ENCODE measurements around the gene RPL19.
A peak's percentile ranks its signal among the peaks of the same experiment; 100 is the strongest.
"Not testable (repeated sequence)": the region's sequence is repeated elsewhere in the genome, so short reads cannot be mapped to it uniquely, and the experiment has no call there.

RPL19 gene

GRCh38 chr17:39225959-39226683 lies 26.0 kb downstream of the RPL19 start:
- peak; percentile 97 for DNase-seq

- no peak for DNase-seq
Observed at GRCh38 chr17:39227364-39227919, 27.4 kb downstream of the RPL19 start.

GRCh38 chr17:39229274-39229913 lies 29.3 kb downstream of the RPL19 start:
- DNase-seq: no peak

- DNase-seq: no peak
Observed at GRCh38 chr17:39230361-39230760, 30.3 kb downstream of the RPL19 start.

GRCh38 chr17:39231091-39231561 lies 31.0 kb downstream of the RPL19 start:
- DNase-seq: peak; percentile 32

GRCh38 chr17:39231591-39232551 lies 31.8 kb downstream of the RPL19 start:
- DNase-seq: peak; percentile 66

GRCh38 chr17:39235555-39236449 lies 35.7 kb downstream of the RPL19 start:
- peak; percentile 91 for DNase-seq

GRCh38 chr17:39236450-39236927 lies 36.4 kb downstream of the RPL19 start:
- peak; percentile 63 for DNase-seq

- DNase-seq: no peak
Observed at GRCh38 chr17:39236981-39237441, 36.9 kb downstream of the RPL19 start.

- no peak for DNase-seq
Observed at GRCh38 chr17:39237586-39237985, 37.5 kb downstream of the RPL19 start.

GRCh38 chr17:39238311-39238972 lies 38.4 kb downstream of the RPL19 start:
- DNase-seq: no peak

- DNase-seq: no peak
Observed at GRCh38 chr17:39239640-39240314, 39.7 kb downstream of the RPL19 start.

- no peak for DNase-seq
Observed at GRCh38 chr17:39240631-39241030, 40.5 kb downstream of the RPL19 start.

GRCh38 chr17:39243155-39243554 lies 43.1 kb downstream of the RPL19 start:
- DNase-seq: no peak

- DNase-seq: no peak
Observed at GRCh38 chr17:39244016-39244599, 44.0 kb downstream of the RPL19 start.

GRCh38 chr17:39244600-39245570 lies 44.8 kb downstream of the RPL19 start:
- peak; percentile 73 for DNase-seq

- no peak for DNase-seq
Observed at GRCh38 chr17:39246274-39246673, 46.2 kb downstream of the RPL19 start.

- DNase-seq: not testable (repeated sequence)
Observed at GRCh38 chr17:39250076-39250475, 50.0 kb downstream of the RPL19 start.

- DNase-seq: no peak
Observed at GRCh38 chr17:39251997-39252396, 51.9 kb downstream of the RPL19 start.

Data from NCI-H2171 (cell line).